Hindlimb muscle (tissue), 1 donor: ENCODE data around the gene CCDC30. TPM values are rescaled to one million over a fixed set of nuclear protein-coding genes. Genes with fewer than 3 reads are reported as not detected.
A peak's percentile ranks its signal among the peaks of the same experiment; 100 is the strongest.
"Not testable (repeated sequence)": the region's sequence is repeated elsewhere in the genome, so short reads cannot be mapped to it uniquely, and the experiment has no call there.

Experiments
- DNase-seq: peaks from one replicate; pipeline ENCODE4 v3.0.0-alpha.2; 2013
- polyA plus RNA-seq: library from polyadenylated mRNA; unstranded; fragments of 120-200 nt; gene quantifications from one replicate; pipeline ENCODE4 v1.2.1, GENCODE V29; 2013; ENCODE audit not compliant: insufficient read length

Gene CCDC30
- polyA plus RNA-seq, 1 donor, result 2.5 TPM

DNA sequence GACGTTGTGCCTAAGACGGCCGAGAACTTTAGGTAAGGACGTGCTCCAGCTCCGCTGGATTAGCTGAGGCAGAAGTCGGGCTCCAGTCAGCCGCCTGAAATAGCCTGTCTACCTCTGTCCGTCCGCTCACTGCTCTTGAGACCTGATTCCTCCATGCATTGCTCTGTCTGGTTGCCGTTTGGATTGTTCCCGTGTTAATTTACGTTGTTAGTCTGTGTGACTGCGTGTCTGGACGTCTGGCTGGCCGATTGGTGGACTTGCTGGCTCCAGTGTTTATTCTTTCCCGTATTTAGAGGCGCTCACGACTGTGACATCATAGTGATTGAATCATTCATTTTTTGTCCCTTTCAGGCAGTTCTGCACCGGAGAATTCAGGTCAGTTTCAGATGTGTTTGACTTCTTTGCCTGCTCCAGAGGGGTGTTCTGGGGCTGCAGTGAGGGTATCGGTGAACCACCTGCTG, 195.8 kb downstream of the CCDC30 start:
- DNase-seq, result no peak

DNA sequence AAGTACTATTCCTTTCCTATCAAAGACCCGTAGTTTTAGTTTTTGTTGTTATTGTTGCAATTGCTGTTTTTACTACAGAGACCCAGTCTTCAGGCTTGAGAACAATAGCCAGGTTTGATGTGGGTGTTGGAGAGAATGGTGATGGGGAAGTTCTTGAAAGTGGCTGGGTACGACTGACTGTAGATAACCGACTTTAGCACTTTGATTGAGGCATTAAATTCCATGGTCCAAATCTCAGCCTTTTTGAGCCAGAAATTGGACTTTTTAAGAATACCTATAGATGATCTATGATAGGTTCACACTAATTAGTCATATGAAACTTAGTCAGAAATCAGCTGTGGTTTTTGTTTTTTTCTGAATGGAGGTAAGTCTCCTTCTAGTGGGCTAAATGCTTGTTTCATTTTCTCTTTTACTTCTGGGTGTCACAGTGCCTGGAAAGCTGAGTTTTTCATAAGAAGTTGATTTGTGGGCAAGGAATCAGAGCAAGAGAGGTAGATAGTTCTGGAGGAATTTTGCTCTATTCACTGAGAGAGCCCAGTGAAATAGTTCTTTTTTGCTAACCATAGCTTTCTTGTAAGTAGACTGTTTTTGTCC, 197.9 kb downstream of the CCDC30 start:
- DNase-seq, result no peak

DNA sequence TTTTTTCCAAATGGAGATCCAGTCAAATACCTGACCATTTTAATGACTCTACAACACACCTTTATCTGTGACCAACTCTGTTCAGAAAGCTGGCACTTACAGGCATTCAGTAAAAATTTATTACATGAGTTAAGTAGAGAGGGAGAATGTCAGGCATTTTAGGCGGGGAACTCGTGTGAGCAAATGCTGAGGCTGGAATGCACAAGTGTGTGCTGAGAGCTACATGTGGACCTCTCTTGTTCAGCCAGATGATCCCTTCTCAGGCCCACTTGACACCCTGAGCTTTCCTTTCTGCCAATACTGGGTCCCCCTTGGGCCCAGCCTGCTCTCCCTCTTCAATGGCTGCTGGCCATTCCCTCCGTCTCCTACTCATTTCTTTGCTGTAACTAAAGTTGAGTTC, 206.8 kb downstream of the CCDC30 start:
- no peak for DNase-seq

DNA sequence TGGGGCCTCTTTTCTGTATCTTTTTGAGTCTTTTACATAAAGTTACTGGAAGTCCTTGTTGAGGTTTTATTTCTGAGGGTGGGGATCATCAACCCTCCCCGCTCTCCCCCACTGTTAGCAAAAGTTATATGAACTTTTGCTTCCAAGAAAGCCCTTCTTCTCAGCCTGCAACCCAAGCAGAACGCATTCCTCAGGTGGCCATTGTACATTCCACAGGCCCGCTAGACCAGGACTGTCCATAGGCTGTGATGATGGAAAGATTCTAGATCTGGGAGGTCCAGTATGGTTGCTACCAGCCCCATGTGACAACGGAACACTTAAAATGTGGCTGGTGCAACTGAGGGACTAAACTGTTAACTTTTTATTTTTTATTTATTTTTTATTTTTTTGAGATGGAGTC, 207.3 kb downstream of the CCDC30 start:
- DNase-seq, result no peak

DNA sequence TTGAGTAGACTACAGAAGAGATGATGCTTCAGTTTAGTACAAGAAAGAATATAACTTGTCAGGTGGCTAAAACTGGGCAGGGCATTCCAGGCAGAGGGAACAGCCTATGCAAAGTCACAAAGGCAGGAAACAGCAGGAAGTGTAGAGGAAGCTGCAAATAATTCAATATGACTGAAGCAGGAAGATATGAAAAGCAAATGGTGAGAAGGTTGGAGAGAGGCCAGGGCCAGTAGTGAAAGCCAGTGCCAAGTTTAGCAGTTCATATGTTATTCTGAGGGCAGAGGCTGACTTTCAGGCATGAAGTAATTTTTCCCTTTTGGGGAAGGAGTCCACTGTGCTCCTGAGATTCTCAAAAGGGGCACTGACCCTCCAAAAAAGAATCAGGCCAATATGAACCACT, 211.1 kb downstream of the CCDC30 start:
- DNase-seq, result no peak

DNA sequence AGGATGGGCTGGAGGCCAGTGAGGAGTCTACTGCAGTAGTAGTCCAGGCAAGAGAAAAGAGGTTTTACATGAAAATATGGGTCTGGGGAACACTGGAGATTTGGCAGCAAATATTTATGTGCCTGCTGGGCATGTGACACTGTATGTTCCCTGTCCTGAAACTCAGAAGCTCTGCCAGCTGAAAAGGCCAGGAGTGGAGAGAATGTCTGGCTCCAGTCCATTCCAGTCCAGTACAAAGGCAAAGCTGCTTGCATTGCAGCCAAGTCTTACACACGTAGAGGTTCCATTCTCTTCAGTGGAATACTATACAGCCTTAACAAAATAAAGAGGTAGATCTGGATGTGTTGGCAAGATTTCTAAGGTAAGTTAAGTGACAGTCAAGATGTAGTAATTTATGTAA, 211.6 kb downstream of the CCDC30 start:
- DNase-seq, result no peak

DNA sequence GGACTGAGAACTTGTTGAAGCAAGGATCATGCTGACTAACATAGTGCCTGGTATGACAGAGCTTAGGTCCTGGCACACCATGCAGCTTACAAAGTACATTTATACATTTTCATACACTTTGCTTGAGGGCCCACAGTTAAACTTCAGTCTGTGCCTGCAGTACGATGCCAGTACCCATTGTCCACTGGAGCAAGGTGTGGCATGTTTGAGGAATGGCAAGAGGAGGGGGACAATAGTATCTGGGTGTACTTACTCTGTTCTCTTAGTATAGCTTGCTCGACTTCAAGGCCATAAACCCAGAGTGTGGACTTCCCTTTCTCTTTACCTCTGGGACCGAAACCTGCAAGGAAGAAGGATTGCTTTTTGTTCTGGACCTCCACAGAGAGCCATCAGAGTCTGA, 212.4 kb downstream of the CCDC30 start:
- no peak for DNase-seq

DNA sequence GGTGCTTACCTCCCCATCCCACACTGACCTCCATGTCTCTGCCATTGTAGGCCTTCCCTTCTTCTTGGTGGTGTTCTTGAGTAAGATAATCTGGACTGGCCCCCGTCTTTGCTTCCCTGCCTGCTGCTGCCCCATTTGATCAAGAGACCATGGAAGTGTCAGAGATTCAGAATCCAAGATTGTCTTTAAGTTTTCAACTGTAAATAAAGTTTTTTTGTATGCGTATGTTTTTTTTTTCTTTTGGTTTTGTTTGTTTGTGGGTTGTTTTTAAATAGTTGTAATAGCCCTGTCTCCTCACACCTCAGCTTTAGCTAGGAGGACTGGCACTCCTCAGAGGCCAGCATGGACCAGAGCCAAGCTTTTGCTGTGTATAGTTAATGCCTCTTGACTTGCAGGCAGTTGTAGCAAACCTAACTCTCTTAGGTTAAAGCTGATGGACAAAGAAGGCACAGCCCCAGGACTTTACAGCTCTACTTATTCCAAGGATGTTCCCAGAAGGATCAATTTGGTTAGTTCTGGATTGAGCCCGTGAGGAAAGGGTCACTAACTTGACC, 213.5 kb downstream of the CCDC30 start:
- DNase-seq, result no peak

DNA sequence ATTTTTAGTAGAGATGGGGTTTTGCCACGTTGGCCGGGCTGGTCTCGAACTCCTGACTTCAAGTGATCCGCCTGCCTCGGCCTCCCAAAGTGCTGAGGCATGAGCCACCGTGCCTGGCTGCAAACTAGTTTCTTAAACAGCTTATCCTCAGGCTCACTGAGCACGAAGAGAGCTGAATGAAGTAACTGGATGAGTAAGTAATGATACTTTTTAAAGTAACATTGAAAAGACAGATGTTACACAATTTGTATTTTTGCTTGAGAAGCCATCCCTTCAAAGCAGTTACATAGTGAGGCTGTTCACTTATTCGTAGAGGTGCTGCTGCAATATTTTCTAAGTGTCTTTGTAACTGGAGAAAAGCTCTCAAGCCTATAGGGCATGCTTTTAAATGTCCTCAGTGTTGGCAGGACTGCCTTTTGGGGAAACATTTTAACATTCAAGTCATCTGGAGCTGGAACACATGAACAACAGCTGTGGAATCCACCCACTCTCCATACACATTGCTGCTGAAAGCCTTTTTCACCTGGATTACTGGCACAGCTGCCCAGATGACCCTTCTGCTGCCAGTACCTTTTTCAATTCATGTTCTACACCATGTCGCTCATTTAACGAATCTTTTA, 216.4 kb downstream of the CCDC30 start:
- DNase-seq, result no peak

DNA sequence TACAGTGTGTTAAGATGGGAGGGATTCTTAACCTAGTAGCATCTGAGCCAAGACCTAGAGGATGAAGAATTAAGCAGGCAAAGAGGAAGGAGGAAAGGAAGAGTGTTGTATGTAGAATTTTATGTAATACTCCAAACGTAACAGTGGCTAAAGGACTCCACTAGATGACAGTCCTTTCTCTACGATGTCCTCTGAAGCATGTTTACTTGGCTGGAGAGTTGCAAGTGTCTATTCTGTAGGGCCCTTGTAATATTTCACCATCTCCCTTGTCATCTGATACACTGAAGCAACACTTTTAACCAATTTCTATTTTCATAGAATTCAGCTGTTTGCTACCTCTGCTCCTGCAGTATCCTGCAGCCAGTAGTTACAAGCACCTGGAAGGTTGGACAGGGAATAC, 217.0 kb downstream of the CCDC30 start:
- no peak for DNase-seq

DNA sequence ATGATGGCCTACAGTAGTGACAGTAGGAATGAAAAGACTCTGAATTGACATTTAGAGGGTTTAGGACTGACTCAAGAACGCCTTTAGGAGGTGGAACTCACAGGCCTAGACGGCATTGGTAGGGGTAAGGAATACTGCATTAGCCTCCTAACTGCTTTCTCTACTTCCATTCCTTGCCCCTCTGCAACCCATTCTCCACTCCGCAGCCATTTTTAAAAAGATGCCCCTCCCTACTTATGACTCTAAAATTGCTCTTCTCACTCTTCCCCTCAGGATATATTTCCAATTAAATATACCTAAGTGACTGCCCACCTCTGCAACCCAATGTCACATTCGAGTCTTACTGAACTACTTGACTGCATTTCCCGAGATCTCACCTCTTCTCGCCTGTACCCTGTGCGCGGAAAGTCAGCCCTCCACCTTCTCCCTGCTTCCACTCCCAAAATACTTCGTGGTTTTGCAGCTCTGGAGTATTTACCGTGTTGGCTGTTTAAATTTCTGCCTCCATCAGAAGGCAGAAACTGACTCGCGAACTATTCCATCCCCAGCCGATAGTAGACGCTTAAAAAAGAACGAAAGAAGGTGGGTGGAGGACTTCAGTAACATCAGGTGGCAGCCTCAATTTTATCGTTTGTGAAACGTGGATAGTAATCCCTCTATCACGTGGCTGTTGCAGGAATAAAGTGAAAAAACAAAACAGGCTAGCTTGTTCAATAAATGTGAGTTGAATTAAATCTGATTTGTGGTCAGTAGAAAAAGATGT, 218.0 kb downstream of the CCDC30 start:
- DNase-seq, result no peak

DNA sequence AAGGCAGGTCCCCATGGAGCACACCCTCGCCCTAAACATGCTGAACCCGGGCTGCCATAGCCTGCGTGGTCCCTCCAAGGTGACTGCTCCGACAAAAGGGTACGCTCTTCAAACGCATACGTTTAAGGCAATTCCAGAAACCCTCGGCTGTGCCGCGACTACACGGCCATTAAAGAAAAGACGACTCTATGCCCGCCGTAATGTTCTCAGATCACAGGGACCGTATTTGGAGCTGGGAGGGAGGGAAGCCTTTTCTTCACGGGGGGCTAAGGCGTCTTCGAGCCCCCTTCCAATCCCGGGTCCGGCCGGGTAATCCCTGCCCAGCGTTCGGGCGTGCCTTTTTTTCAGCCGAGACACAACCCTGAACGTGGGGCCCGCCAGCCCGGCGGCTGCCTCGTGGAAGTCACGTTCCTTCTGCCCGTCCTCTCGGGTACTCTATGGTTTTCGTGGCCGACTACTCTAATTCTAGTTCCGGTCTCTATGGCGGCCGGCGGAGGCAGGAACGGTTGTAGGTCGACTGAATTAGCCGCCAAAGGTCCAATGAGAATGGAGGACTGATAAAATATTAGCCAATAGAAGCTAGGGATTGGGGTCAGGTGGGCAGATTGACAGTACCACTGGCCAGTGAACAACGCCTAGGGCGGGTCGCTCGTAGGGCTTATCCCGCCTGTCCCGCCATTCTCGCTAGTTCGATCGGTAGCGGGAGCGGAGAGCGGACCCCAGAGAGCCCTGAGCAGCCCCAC, 218.8 kb downstream of the CCDC30 start, which contains the start of gene YBX1:
YBX1 (plus strand) TSS at position 678 of the 743 bp plus-strand sequence. CDS start 148 bp downstream, outside the sequence.
- peak; percentile 98 for DNase-seq

DNA sequence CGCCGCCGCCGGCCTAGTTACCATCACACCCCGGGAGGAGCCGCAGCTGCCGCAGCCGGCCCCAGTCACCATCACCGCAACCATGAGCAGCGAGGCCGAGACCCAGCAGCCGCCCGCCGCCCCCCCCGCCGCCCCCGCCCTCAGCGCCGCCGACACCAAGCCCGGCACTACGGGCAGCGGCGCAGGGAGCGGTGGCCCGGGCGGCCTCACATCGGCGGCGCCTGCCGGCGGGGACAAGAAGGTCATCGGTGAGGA, 219.3 kb downstream of the CCDC30 start:
- DNase-seq, result not testable (repeated sequence)

DNA sequence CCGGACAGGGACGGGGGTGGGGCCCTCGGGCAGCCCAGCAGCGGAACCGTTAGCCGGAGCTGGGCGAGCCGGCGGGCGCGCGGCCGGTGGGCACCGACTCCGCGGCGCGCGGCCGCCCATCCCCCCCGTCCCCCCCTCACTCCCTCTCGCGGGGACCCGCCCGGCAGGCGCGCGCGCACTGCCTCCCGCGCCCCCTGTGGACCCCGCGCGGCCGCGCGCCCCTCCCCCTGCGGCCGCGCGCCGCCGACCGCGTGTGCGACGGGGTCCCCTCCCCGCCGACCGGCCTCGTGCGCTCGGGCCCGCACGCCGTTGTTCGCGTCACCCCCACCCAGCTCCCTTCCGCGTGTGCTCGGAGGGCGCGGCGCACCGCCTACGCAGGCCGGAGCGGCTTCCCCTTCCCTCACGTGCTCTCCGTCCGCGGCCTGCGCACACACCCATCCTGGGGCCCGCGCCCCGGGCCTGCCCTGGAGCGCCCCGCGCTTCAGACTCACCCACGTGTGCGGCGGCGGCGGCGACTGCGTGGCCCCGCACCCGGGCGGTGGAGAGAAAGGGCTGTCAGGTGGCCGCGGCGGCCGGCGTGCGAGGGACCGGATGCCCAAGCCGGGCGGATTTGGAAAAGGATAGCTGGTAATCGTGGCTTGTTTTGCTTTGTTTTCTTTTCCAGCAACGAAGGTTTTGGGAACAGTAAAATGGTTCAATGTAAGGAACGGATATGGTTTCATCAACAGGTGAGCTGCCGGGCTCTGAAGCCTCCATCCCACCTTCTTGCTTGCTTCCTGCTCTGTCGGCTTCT, 219.8 kb downstream of the CCDC30 start:
- DNase-seq, result peak; percentile 80

DNA sequence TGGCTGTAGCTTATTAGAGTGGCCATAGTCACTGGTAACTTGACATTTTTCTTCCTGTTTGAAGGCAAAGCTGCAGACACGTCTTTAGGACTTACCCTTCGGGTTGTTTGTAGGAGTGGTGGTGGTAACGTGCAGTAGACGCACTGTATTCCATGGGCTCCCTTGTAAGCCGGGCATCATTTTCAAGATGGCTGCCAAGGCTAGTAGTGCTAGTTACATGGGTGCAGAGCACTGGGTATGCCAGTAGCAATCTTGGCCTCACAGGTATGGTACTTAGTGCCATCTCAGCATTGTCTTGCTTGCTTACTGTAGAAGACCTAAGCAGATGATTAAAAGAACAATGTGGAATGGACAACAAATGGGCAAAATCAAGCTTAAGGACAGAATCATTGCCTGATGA, 221.1 kb downstream of the CCDC30 start:
- DNase-seq, result no peak

DNA sequence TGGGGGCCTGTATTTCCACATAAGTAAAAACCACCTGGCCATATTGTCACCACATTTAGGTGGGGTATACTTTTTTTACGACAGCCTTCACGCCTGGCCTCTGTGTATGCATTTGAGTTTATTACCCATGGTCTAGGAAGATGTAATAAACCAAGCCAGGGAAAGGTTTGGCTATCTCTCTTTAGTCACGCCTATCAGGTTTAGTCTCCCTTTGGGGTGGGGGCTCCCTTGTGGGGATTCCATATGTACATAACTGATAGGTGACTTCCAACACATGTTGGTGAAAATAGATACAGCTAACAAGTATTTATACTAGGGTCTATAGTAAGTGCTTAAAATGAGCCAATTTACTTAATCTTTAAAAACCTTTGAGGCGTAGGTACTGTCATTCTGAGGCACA, 223.3 kb downstream of the CCDC30 start:
- no peak for DNase-seq

DNA sequence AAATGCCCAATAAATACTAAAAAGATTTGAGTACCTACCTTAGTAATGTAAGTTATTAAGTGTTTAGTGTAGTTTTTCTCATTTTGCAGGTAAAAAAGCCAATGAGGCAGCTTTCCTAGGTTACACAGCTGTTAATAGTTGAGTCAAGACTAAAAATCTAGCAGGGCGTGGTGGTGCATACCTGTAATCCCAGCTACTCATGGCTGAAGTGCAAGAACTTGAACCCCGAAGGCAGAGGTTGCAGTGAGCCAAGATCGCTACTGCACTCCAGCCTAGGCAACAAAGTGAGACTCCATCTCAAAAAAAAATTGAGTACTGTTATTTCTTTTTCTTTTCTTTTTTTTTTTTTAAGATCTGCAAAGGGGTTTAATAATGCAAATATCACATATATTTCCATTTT, 226.8 kb downstream of the CCDC30 start:
- no peak for DNase-seq

DNA sequence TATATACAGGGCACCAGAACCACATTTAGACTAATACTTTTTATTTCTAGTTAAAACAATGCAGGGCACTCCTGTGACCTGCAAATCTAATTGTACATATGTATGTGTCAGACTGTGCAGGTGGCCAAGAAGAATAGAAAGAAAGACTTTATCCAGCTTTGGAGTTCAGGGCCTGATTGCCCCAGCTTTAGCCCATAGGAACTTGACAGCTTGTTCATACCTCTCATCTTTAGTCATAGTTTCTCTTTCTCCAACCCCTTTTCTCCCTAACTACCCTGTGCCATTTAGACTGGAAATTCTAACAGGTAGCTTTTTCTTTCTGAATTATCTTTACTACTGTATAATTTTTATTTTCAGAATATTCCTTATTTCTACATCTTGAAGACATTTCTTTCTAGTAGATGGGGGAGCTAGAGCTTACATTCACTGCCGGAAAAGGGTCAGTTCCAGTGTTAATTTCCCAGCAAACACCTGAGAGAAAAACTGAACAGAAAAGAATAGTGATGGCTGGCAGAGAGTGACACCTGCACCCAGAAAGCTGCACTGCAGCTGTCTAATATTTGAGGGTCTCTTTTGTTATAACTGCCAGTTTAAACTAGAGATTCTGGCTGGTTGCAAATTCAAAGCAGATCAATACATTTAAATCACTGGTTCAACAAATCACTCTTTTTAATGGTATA, 227.5 kb downstream of the CCDC30 start:
- no peak for DNase-seq

DNA sequence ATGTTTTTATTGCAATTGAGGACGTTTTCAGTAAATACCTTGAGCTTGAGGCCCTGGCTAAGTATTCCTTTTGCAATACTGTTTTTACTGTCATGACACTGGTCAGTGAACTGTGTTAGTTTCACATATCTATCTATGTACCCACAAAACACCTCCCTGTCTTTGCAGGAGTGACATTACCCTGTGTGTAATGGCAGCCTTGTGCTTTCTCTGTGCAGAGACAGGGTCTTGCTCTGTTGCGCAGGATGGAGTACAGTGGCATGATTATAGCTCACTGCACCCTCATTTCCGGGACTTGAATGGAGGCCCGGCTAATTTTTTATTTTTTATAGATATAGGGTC, 228.0 kb downstream of the CCDC30 start:
- DNase-seq, result no peak

DNA sequence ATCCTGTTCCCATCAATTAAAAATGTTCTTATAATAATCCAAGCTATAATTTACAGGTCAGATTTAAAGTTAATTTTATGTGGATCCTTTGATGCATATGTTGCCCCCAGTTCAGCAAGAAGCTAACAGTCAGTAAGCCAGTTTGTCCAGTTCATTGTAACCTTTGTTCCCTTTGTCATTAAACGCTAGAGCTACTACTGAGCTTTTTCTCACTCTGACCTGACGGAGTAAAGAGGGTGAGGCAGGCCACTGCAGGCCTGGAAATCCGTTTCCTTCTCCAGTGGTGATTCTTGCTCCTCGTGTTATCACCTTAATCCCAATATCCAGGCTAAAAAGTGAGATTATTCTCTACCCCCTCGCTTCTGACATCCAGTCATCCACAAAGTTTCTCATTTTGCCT, 229.4 kb downstream of the CCDC30 start:
- no peak for DNase-seq

DNA sequence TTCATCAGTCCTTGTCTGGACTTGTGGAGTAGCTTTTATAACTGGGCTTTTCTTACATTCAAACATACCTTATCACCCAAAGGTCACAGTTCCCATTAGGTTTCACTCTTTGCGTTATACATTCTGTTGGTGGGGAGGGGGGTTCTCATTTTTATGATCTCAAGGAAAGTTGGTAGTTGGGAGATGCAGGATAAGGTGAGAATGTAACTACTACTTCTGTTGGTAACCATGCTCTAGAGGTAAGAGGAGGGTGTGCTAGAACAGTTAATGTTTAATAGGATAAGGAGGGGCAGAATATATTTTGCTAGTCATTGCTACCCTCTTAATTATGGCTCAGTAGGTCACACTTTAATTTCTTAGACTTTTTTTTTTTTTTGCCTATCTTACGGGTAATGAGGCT, 229.8 kb downstream of the CCDC30 start:
- no peak for DNase-seq
